GM18951 (cell line): ENCODE measurements around the gene UNC119B.
"Not testable (repeated sequence)": the region's sequence is repeated elsewhere in the genome, so short reads cannot be mapped to it uniquely, and the experiment has no call there.

ENCODE experiments used
- POLR2A ChIP-seq: IDR thresholded peaks from 4 replicates; pipeline ENCODE4 v1.6.1; 2011; ENCODE audit warnings: mild to moderate bottlenecking; ENCODE audit not compliant: insufficient read length, insufficient read depth; ENCODE audit errors: extremely low read depth
- in situ Hi-C: fragments of 300-500 bp; cut with MboI; formaldehyde crosslinking; loops from one replicate; pipeline ENCODE4 v1.12.0; 2022; ENCODE audit warnings: low sequenced_read_pairs, mixed read lengths, inconsistent platforms; ENCODE audit not compliant: unreplicated experiment

The UNC119B gene

GRCh38 chr12:120710031-120710804 is at the start of gene UNC119B:
Gene UNC119B (plus strand): TSS chr12:120710458. CDS start chr12:120710475, 17 bp downstream.
- in situ Hi-C loops = loop anchor here (10.0 kb wide), 1 partner anchor 65 kb away; the partner anchor contains the start of gene CABP1
- peak; percentile 66 for TF ChIP-seq POLR2A

GRCh38 chr12:120661432-120661831 is 48.8 kb upstream of the UNC119B start:
- in situ Hi-C loops = no loop called here
- no peak for TF ChIP-seq POLR2A

GRCh38 chr12:120662879-120663278 is 47.4 kb upstream of the UNC119B start:
- in situ Hi-C loops = no loop called here
- no peak for TF ChIP-seq POLR2A

GRCh38 chr12:120663741-120664140 is 46.5 kb upstream of the UNC119B start:
- TF ChIP-seq POLR2A = no peak
- in situ Hi-C loops = no loop called here

GRCh38 chr12:120666571-120667390 is 43.5 kb upstream of the UNC119B start:
- in situ Hi-C loops = no loop called here
- no peak for TF ChIP-seq POLR2A

DNA sequence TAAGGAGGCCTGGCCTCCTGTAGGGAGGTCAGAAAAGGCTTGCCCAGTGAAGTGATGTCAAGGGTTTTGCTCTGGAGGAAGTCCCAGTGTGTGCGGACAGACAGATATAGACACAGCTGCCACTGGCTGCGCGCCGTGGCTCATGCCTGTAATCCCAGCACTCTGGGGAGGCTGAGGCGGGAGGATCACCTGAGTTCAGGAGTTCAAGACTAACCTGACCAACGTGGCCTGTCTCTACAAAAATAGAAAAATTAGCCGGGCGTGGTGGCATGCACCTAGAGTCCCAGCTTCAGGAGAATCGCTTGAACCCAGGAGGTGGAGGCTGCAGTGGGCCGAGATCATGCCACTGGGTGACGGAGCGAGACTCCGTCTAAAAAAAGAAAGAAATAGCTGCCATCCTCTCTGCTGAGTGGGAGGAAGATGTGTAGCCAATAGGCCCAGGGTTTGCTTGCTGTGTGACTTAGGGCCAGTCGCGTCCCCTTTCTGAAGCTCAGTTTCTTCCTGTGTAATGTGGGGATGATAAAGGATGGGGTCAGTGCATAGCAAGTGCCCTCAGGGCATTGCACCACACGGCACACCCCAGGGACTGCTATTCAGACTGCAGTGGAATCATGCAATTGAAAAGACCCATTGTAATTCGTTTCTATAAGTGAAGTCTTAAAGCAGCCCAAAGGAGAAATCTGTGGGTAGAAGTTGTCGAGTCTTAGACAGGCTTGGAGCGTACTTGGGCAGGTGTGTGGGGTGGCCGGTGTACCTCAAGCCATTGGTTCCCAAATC is 42.0 kb upstream of the UNC119B start:
- TF ChIP-seq POLR2A = no peak
- in situ Hi-C loops = no loop called here

DNA sequence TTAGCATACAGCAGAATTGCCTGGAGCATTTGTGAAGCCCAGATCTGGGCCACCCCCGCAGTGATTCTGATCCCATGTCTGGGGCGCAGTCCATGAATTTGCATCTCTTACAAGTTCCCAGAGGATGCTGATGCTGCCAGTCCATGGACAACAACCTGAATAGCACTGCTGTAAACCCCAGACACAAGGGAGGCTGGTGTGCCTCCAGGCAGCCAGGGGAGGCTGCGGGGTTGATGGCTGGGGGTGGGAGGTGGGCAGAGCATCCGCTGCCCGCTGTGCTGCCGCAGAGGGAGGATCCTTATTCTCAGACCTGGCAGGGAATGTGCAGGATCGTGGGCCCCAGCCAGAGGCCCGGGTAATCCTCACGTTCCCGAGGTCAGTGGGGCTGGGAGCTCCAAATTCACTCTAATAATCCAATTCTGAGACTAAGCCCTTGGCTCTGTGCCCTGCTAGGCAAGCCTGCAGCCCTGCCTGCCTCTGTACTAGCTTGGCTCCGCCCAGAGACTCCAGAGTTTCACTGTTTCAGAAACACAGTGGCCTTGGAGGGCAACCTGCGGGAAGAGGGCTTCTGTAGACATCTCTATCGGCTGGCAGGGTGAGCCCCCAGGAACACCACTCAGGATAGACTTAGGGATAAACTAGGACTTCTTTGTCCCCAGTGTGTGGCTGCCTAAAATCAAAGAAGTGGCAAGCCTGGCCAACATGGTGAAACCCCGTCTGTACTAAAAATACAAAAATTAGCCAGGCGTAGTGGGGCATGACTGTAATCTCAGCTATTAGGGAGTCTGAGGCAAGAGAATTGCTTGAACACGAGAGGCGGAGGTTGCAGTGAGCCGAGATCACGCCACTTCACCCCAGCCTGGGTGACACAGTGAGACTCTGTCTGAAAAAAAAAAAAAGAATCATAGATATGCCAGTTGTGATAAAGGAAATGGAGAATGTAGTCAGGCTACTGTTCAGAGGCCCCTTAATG is 41.1 kb upstream of the UNC119B start:
- in situ Hi-C loops = no loop called here
- no peak for TF ChIP-seq POLR2A

GRCh38 chr12:120670237-120670636 is 40.0 kb upstream of the UNC119B start:
- in situ Hi-C loops = not testable (repeated sequence)

DNA sequence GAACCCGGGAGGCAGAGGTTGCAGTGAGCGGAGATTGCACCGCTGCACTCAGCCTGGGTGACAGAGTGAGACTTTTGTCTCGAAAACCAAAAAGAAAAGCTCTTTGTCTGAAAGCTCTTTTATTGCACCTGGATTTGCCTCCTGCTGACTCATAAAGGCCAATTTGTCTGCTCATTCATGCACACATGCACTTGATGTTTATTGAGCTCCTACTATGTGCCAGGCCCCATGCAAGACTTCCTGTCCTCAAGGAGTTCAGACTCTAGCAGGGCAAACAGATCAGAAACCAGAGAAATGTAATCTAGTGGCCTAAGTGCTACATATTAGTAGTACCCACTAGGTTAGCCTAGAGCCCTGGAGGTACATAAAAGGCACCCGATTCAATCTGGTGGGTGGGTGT is 39.6 kb upstream of the UNC119B start:
- no peak for TF ChIP-seq POLR2A
- in situ Hi-C loops = no loop called here

GRCh38 chr12:120674097-120674636 is 36.1 kb upstream of the UNC119B start:
- TF ChIP-seq POLR2A = no peak
- in situ Hi-C loops = no loop called here

DNA sequence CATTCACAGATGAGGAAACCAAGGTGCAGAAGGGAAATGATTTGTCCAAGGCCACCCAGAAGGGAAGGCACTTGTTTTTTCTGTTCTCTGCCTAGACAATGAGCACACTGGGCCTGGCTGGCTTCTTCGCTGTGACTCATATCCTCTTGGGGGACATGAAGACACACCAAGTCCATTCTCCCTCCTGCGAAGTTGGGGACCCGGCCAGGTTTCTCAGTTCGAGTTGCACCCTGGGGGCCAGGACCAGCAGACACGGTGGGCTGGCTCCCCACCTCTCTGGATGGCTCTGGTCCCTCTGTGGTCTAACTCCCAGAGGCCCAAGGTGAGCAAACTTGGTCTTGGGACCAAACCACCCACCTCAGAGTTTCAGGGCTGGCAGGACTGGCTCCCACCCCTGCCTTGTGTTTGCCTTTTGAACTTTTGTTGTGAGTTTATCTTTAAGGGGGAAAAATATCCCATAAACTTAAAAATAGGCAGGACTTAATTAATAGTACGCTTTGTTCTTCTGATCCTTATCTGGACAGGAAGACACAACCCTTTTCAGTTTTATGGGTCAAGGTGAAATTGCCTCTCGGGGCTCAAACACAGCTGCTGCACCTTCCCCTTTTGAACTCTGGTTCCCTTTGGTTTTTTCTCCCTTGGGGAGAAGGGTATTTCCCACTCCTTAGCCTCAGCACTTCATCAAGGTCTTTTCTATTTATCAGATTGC is 32.3 kb upstream of the UNC119B start:
- TF ChIP-seq POLR2A = no peak
- in situ Hi-C loops = no loop called here
